Retinal pigment epithelial cell (primary cell): ENCODE measurements around the gene NLRP1.

Source experiments
- DNase-seq: peaks from one replicate; pipeline ENCODE4 v3.0.0-alpha.2; 2010; ENCODE audit warnings: low read depth
- H3K4me3 ChIP-seq: 2 replicates; pipeline ENCODE4 v1.5.1; 2011; ENCODE audit warnings: mild to moderate bottlenecking, low read length, control low read depth, moderate library complexity
- CTCF ChIP-seq: conservative IDR thresholded peaks from 2 replicates; pipeline ENCODE4 v1.5.1; 2011; ENCODE audit warnings: low read depth, low read length, control low read depth, inconsistent platforms

NLRP1 gene

GRCh38 chr17:5514976-5515375 lies 69.3 kb downstream of the NLRP1 start:
- no peak overlapping the region for H3K4me3 ChIP-seq
- TF ChIP-seq CTCF = no peak
- DNase-seq = no peak

GRCh38 chr17:5513628-5514027 lies 70.7 kb downstream of the NLRP1 start:
- no peak for DNase-seq
- TF ChIP-seq CTCF = no peak

GRCh38 chr17:5511401-5512225 lies 72.7 kb downstream of the NLRP1 start:
- no peak for DNase-seq
- H3K4me3 ChIP-seq = no peak overlapping the region
- no peak for TF ChIP-seq CTCF

More at GRCh38 chr17:5513628-5514027, 70.7 kb downstream of the NLRP1 start:
- H3K4me3 ChIP-seq = no peak overlapping the region

- no peak for TF ChIP-seq CTCF
- no peak for DNase-seq
- no peak overlapping the region for H3K4me3 ChIP-seq
Observed at GRCh38 chr17:5510771-5511170, 73.5 kb downstream of the NLRP1 start.

GRCh38 chr17:5509482-5509881 lies 74.8 kb downstream of the NLRP1 start:
- DNase-seq = no peak
- H3K4me3 ChIP-seq = no peak overlapping the region
- no peak for TF ChIP-seq CTCF

GRCh38 chr17:5508810-5509209 lies 75.5 kb downstream of the NLRP1 start:
- peak; percentile 83 for DNase-seq
- no peak for TF ChIP-seq CTCF
- H3K4me3 ChIP-seq = no peak overlapping the region

- DNase-seq = no peak
- TF ChIP-seq CTCF = no peak
- no peak overlapping the region for H3K4me3 ChIP-seq
Observed at GRCh38 chr17:5506307-5506706, 78.0 kb downstream of the NLRP1 start.
